ENCODE data around the gene ZBTB20.
"Not testable (repeated sequence)": the region's sequence is repeated elsewhere in the genome, so short reads cannot be mapped to it uniquely, and the experiment has no call there.

The ZBTB20 gene

GRCh38 chr3:115146418-115147328 is at the start of gene ZBTB20:
TSS of gene ZBTB20 (minus strand) at chr3:115147288.
- peak; percentile 88 for DNase-seq

DNA sequence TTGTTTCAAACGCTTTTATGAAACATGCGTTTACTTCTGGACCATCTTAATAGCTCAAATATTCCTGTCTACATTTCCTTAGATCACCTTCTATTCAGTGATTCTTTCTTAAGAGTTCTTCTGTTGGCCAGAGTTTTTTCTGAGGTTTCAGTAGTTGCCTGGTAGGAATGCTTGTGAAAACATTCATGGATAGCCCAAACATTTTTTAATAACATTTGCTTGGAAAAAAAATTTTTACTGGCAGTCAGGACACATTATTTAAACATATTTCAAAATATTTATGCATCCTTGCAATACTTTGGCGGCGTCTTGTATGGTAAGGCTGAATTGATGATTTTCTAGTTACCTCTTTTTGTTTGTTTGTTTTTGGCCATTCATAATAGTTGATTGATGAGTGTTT is 47.4 kb upstream of the ZBTB20 start:
- no peak for DNase-seq

GRCh38 chr3:115190747-115191146 is 43.7 kb upstream of the ZBTB20 start:
- DNase-seq: peak; percentile 5

DNA sequence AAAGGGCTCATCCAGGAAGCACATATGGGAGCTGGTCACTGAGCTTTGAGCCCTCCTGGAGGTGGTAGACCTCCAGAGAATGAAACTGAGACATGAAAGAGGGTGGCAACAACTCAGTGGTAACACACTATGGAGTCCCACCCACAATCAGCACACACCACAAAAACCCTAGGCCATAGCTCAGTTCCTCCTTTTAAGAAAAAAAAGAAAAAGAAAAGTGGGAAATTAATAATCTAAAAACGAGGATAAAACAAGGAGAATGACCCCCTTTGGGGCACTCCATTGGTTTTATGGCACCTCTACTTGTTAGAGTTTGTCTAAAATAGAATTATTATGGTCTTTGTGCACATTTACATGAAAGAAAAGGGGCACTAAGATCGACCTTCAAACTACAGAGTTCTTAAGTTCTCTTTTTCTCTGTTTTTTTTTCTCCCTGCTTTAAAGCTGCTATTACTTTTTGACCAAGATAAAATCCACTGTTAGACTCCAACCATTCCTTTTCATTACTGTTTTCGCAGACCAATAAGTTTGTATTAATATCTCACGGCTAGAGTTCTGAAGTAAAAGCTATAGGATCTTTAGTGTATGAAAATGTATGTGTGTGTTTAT is 40.2 kb upstream of the ZBTB20 start:
- DNase-seq: peak; percentile 38

GRCh38 chr3:115186351-115187148 is 39.5 kb upstream of the ZBTB20 start:
- DNase-seq: no peak

DNA sequence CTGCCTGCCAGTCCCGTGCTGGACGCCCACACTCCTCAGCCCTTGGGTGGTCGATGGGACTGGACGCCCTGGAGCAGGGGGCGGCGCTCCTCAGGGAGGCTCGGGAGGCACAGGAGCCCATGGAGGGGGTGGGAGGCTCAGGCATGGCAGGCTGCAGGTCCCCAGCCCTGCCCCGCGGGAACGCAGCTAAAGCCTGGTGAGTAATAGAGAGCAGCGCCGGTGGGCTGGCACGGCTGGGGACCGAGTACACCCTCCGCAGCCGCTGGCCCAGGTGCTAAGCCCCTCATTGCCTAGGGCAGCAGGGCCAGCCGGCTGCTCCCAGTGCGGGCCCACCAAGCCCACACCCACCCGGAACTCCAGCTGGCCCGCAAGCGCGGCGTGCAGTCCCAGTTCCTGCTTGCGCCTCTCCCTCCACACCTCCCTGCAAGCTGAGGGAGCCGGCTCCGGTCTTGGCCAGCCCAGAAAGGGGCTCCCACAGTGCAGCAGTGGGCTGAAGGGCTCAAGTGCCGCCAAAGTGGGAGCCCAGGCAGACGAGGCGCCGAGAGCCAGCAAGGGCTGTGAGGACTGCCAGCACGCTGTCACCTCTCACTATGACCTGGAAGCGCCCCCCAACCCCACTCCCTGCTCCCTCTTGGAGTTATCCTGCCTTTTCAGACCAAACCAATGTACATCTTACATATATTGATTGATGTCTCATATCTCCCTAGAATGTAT is 37.9 kb upstream of the ZBTB20 start:
- not testable (repeated sequence) for DNase-seq

DNA sequence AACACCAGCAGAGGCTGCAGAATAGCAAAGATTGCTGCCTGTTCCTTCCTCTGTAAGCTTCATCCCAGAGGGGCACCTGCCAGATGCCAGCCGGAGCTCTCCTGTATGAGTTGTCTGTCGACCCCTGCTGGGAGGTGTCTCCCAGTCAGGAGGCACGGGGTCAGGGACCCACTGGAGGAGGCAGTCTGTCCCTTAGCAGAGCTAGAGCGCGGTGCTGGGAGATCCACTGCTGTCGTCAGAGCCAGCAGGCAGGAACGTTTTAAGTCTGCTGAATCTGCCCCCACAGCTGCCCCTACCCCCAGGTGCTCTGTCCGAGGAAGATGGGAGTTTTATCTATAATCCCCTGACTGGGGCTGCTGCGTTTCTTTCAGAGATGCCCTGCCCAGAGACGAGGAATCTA is 31.8 kb upstream of the ZBTB20 start:
- not testable (repeated sequence) for DNase-seq

- peak; percentile 54 for DNase-seq
Measured at GRCh38 chr3:115169808-115170207, 22.7 kb upstream of the ZBTB20 start.

DNA sequence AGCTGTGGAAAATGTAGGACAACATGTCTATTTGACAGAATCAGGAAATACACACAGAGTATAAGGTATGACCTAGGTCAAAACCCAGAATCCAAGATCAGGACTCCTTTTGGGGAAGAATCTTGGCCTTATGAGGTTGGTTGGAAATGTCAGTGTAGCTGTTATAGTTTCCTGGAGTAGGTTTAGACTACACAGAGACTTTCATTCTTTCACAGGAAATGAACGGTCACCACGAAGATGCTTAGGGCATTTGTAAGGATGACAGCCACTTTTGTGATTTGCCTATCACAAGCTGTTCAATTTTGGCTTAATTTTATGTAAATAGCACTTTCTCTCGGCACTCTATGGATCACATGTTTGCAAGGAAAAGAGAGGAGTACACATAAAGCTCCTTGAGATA is 18.6 kb upstream of the ZBTB20 start:
- DNase-seq: no peak

DNA sequence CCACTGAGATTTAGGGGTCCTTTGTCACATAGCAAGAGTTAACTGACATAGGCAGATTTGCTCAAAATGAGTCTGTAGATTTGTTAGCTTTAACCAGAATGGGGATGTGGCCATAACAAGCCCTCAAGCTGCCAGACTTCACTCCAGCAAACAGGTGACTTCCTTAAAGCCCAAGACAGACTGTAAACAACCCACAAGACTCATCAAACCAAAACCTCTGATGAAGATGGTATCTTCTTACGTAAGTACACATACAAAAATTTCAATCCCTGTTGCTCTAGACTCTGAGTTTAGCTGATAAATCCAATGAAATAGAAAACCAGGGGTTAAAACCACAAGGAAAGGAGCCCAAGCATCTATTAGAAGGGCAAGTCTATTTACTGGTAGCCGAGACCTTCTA is 18.2 kb upstream of the ZBTB20 start:
- DNase-seq: peak; percentile 20

- DNase-seq: peak; percentile 15
Measured at GRCh38 chr3:115164374-115165221, 17.5 kb upstream of the ZBTB20 start.

DNA sequence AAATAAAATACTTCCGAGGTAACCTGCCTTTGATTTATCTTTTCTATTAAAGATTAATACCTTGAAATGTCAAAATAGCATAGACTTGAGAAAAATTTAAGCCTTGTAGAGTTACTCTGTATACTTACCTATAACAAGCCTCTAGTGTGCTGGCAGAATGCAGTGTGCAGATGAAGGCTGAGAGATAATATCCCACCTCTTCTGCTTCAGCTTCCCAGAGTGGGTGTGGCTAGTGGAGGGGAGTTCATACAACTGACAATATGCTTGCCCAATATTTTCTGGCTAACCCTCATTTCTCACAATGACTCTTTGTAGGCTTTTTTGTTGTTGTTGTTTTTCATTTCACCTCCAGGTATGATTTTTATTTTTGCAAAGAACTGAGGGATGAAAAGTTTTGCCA is 15.7 kb upstream of the ZBTB20 start:
- peak; percentile 31 for DNase-seq

DNA sequence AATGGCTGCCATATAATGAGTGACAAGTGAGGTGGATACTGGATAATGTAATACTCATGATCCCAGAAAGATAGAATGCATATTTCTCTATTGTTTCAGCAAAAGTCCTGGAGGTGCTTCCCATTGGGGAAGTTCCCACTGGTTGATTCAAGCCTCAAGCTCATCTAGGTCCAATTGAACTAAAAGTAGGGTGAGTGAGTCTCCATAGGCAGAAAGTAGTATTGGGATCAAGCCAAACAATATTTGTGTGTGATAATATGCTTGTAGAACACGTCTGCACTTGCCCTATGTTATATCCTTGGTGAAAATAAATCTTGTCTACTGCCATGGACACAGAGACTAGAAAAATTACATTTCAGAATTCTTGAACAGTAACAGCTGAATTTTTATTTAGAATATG is 14.8 kb upstream of the ZBTB20 start:
- DNase-seq: no peak

DNA sequence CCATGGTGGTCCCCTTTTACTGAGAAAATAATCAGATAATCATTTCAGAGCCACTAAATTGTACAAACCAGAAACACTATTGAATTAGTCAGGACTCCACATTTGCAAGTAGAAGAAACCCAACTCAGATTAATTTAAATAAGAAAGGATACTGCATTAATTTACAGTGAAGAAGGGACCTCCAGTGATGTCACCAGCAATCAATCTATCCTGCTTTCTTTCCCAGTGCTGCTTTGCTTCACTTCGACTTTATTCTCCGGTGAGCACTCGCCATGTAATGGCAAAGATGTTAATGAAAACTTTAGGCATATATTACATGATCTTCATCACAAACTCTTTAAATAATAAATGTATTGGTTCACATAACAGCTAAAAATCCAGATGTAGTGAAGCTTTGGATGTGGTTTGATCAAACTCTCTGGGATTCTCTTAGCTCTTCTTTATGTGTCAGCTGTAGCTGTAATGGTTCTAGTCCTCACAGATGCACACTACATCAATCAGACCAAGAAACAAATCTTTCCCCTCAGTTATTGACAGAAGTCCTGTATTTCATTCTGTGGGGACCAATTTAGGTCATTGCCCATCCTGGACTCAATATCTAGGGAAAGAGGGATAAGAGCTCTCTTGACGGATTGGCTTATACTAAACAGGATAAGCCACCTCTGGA is 14.2 kb upstream of the ZBTB20 start:
- no peak for DNase-seq

- DNase-seq: no peak
Measured at GRCh38 chr3:115160295-115160694, 13.2 kb upstream of the ZBTB20 start.

GRCh38 chr3:115156046-115156654 is 9.1 kb upstream of the ZBTB20 start:
- no peak for DNase-seq

DNA sequence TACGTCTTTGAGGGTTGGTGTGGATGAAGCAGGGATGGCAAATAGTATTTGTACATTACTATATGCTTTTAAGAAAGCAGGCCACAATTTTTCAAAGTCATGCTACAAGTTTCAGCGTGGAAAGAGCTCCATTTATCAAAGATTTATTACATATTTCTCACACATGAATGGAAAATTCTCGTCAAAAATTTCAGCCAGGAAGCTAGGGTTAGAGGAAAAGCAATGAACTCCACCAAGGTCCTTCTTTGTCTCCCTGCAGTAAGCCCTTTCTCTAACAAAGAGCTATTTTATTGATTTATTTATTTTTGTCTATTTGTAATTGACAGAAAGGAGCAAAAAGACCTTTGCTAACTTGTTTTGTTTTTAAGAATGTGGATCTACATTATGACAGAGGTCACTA is 7.5 kb upstream of the ZBTB20 start:
- DNase-seq: no peak

GRCh38 chr3:115151921-115152320 is 4.8 kb upstream of the ZBTB20 start:
- DNase-seq: no peak

DNA sequence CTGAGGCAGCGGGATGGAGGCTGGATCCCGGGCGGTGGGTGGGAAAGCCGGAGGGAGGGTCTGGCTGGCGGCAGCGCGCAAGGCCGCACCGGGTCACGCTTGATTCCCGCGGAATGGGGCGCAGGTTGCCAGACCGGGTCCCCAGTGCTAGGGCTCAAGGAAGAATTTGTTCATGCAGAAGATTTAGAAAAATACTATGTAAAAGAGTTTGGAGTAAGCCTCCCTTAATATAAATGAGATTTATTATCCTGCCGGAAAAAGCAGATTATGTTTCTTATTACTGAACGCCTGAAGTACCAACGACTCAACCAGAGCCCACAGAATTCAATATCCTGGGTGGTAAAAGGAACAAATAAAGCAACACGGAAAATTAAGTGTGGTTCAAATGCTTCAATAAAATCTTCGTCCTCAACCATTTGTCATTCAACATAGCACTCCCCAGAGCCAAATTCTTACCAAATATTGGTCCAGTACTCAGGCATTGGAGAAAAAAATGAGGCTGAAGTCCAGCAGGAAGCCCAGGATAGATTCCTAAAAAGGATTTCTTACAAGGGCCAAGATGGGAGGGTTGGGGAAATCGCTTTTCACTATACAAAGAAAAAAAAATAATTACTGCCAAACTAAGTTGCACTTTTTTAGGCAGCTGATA is 1.2 kb upstream of the ZBTB20 start:
- peak; percentile 13 for DNase-seq
